K562 (cell line): ENCODE results near the gene BLID. TPM values are rescaled to one million over a fixed set of nuclear protein-coding genes. Genes with fewer than 3 reads are reported as not detected.

Source experiments
- ATAC-seq: fragments of 200-7000 bp; cut with Tn5 transposase; 3 replicates; pipeline ENCODE4 v1.9.1; 2020; ENCODE audit warnings: moderate library complexity
- BruUV-seq: library from RNA; stranded (reverse); fragments of 400-500 nt; replicated peaks from 2 replicates; lab custom pipeline; 2021; lab: Mats Ljungman, UMichigan
- CTCF ChIA-PET: fragments of 300-600 bp; formaldehyde crosslinking; extraction: SDS; loops from one replicate; lab custom pipeline; 2021; ENCODE audit warnings: low intra/inter-chr PET ratio; lab: Yijun Ruan, JAX
- POLR2A ChIA-PET: fragments of 300-600, 350-650 bp; sonication (Branson Sonifier 250); formaldehyde crosslinking; extraction: SDS; loops from one replicate; lab custom pipeline; 2021; ENCODE audit warnings: antibody characterized with exemption, inconsistent platforms; lab: Yijun Ruan, JAX
- DNase-seq, 4 experiments: peaks; one replicate each; pipeline versions ENCODE4 v3.0.0 to v3.0.0-alpha.2; 2011 to 2018; ENCODE audit warnings: low spot score in 3 of 4, mixed read lengths in 3 of 4; ENCODE audit errors: extremely low read depth in 1 of 4
- FAIRE-seq: peaks from 2 replicates; lab custom pipeline; 2011; peaks lifted over from hg19 to GRCh38; lab: Jason Lieb, UNC
- H2AFZ ChIP-seq: 2 replicates; pipeline ENCODE4 v1.6.0; 2011; ENCODE audit warnings: low read depth, low read length, control low read depth, inconsistent platforms
- H3K27ac ChIP-seq: fragments of 200-600 bp; 3 replicates; pipeline ENCODE4 v1.8.0; 2011; ENCODE audit warnings: low read depth, mild to moderate bottlenecking, control low read depth, inconsistent platforms, low read length, moderate library complexity, mixed read lengths; ENCODE audit errors: extremely low read depth
- H3K27me3 ChIP-seq, 2 experiments: fragments of 300-600 bp in 1 of 2; 2 replicates in 1 of 2; 3 replicates in 1 of 2; pipeline versions ENCODE4 v1.6.0 to v1.8.0; 2011; ENCODE audit warnings: inconsistent platforms in 2 of 2, low read length in 2 of 2, mild to moderate bottlenecking in 1 of 2, mixed read lengths in 1 of 2, moderate library complexity in 1 of 2; ENCODE audit not compliant: control insufficient read depth in 2 of 2, insufficient read depth in 2 of 2
- H3K36me3 ChIP-seq: fragments of 300-600 bp; 3 replicates; pipeline ENCODE4 v1.8.0; 2011; ENCODE audit warnings: mild to moderate bottlenecking, low read length, inconsistent platforms; ENCODE audit not compliant: control insufficient read depth, insufficient read depth
- H3K4me1 ChIP-seq, 2 experiments: fragments of 200-600 bp in 1 of 2; replicated peaks in 1 of 2; 2 replicates in 1 of 2; 3 replicates in 1 of 2; pipeline versions ENCODE4 v1.5.1 to v1.8.0; 2011; ENCODE audit warnings: inconsistent platforms in 2 of 2, low read length in 2 of 2, mild to moderate bottlenecking in 1 of 2, mixed read lengths in 1 of 2, moderate library complexity in 1 of 2; ENCODE audit not compliant: control insufficient read depth in 2 of 2, insufficient read depth in 2 of 2
- H3K4me2 ChIP-seq: 2 replicates; pipeline ENCODE4 v1.6.1; 2011; ENCODE audit warnings: low read length, control low read depth, inconsistent platforms, mixed read lengths; ENCODE audit not compliant: insufficient read depth
- H3K4me3 ChIP-seq: fragments of 200-600 bp; sonication (generic), shearing (Covaris generic); 2 replicates; pipeline ENCODE4 v1.5.1; 2016; ENCODE audit warnings: control low read depth, inconsistent platforms
- H3K79me2 ChIP-seq: fragments of 200-600 bp; 3 replicates; pipeline ENCODE4 v1.8.0; 2011; ENCODE audit warnings: low read length, inconsistent platforms; ENCODE audit not compliant: control insufficient read depth, insufficient read depth
- H3K9ac ChIP-seq, 2 experiments: 2 replicates each; pipeline versions ENCODE4 v1.6.0 to v1.6.1; 2011; ENCODE audit warnings: low read depth in 2 of 2, low read length in 2 of 2, control low read depth in 1 of 2, inconsistent platforms in 1 of 2, mild to moderate bottlenecking in 1 of 2, mixed read lengths in 1 of 2; ENCODE audit not compliant: insufficient read depth in 1 of 2
- H3K9me1 ChIP-seq: one replicate; pipeline ENCODE4 v1.6.0; 2011; ENCODE audit warnings: inconsistent platforms, mild to moderate bottlenecking, low read length, moderate library complexity; ENCODE audit not compliant: control insufficient read depth, insufficient read depth
- H3K9me3 ChIP-seq: replicated peaks from 2 replicates; pipeline ENCODE4 v1.5.1; 2011; ENCODE audit warnings: low read depth, low read length, inconsistent platforms; ENCODE audit not compliant: control insufficient read depth, insufficient read depth
- H4K20me1 ChIP-seq: replicated peaks from 2 replicates; pipeline ENCODE4 v1.6.1; 2011; ENCODE audit warnings: low read length, inconsistent platforms, mixed read lengths; ENCODE audit not compliant: control insufficient read depth, insufficient read depth
- CHD2 ChIP-seq: IDR thresholded peaks from 2 replicates; pipeline ENCODE4 v1.6.1; 2011; ENCODE audit warnings: low read depth, low read length
- HLTF ChIP-seq: fragments of 450-650 bp; IDR thresholded peaks from 2 replicates; pipeline ENCODE4 v1.6.1; 2016
- HMG20A ChIP-seq: fragments of 450-650 bp; formaldehyde crosslinking; conservative IDR thresholded peaks from 2 replicates; pipeline ENCODE4 v1.4.0; 2020; ENCODE audit warnings: mild to moderate bottlenecking, mixed read lengths
- HOXB6 ChIP-seq: fragments of 250-450 bp; sonication (Bioruptor Pico); IDR thresholded peaks from 2 replicates; pipeline ENCODE4 v1.5.1; 2022; ENCODE audit warnings: mild to moderate bottlenecking, borderline replicate concordance
- NCOA2 ChIP-seq, 2 experiments: fragments of 450-650 bp; IDR thresholded peaks; 2 replicates each; pipeline ENCODE4 v1.6.1; 2018; ENCODE audit warnings: mild to moderate bottlenecking in 2 of 2, moderate library complexity in 1 of 2; ENCODE audit not compliant: partially characterized antibody in 2 of 2
- SNIP1 ChIP-seq: fragments of 450-650 bp; IDR thresholded peaks from 2 replicates; pipeline ENCODE4 v1.7.1; 2017; ENCODE audit warnings: low read depth, mild to moderate bottlenecking
- XRCC3 ChIP-seq: fragments of 450-650 bp; IDR thresholded peaks from 2 replicates; pipeline ENCODE4 v1.6.1; 2017; ENCODE audit warnings: mild to moderate bottlenecking, moderate library complexity
- ZNF707 ChIP-seq: fragments of 250-450 bp; sonication (Bioruptor Pico); conservative IDR thresholded peaks from 2 replicates; pipeline ENCODE4 v1.8.0; 2022; ENCODE audit warnings: inconsistent platforms, mild to moderate bottlenecking, moderate library complexity
- WGBS: fragments of 100-300 bp; shearing (Covaris generic); methylation state at CpG from one replicate; pipeline ENCODE4 v1.1.6; 2016; ENCODE audit warnings: low coverage, mixed read lengths; ENCODE audit not compliant: insufficient coverage; ENCODE audit errors: missing lambda C conversion rate; 5-methylcytosine and 5-hydroxymethylcytosine counted together
- in situ Hi-C: fragments of 300-500 bp; cut with MboI; formaldehyde crosslinking; loops from 4 replicates; pipeline ENCODE4 v1.15.0; 2018; ENCODE audit warnings: inconsistent platforms, mixed read lengths
- intact Hi-C: fragments of 100-400 bp; cut with micrococcal nuclease; formaldehyde crosslinking; loops from 2 replicates; pipeline ENCODE4 v1.14.2; 2022
- polyA plus RNA-seq, 8 experiments: library from polyadenylated mRNA; depleted of rRNA in 4 of 8; stranded (reverse) in 5 of 8; unstranded in 3 of 8; fragments of >200 nt; fragmentation: Nextera tagmentation in 2 of 8; fragmentation: Illumina TruSeq in 1 of 8; extraction: Ambion mirVana in 2 of 8; extraction: Trizol in 1 of 8; gene quantifications; 2 replicates each; pipeline versions ENCODE4 v1.2.1 to v1.2.3, GENCODE V29; 2011 to 2014; ENCODE audit warnings: inconsistent platforms in 1 of 8, missing spikeins in 1 of 8
- total RNA-seq, 7 experiments: library from RNA; depleted of rRNA in 6 of 7; stranded (reverse); fragments of >200 nt in 6 of 7; fragmentation: Illumina TruSeq in 2 of 7; extraction: Trizol in 2 of 7; gene quantifications; 2 replicates each; pipeline versions ENCODE4 v1.2.1 to v1.2.3, GENCODE V29; 2011 to 2021; ENCODE audit warnings: low replicate concordance in 1 of 7
- TF ChIP-seq, protein P1 (sequence below): fragments of 250-450 bp; sonication (Bioruptor Pico); IDR thresholded peaks from 2 replicates; pipeline ENCODE4 v1.4.0; 2020

The BLID gene
- total and polyA plus RNA-seq, 9 of the 15 experiments (the other 6 are each of a cell fraction or from before 2014, with no cell fraction given) = not detected

- WGBS = 0% methylated on average over 2 of the region's 2 CpGs
- no peaks in the 10 kb centered on the region for H3K4me1 ChIP-seq
- no peak for TF ChIP-seq ZNF707 (CRISPR knock-in tag)
- no peak for TF ChIP-seq HOXB6 (CRISPR knock-in tag)
- no peak for TF ChIP-seq NCOA2 (IDR thresholded peaks at IDR 0.05; ENCODE audit: partially characterized antibody in 2 of 2)
- no peak for TF ChIP-seq XRCC3
- TF ChIP-seq HLTF = no peak
- no peak for TF ChIP-seq HMG20A (CRISPR knock-in tag)
- no peak for TF ChIP-seq SNIP1
- TF ChIP-seq, all 486 proteins: peak for 0
- in situ Hi-C loops = no loop called here
- Histone ChIP-seq H4K20me1 (no peaks in the 10 kb centered on the region), H3K4me2 (no peak overlapping the region), H3K79me2 (no peaks in the 10 kb centered on the region), H3K36me3 (no peaks in the 10 kb centered on the region), H3K4me3 (no peak overlapping the region), H3K27ac (no peak overlapping the region), H3K9ac (no peak overlapping the region), H2AFZ (no peak overlapping the region), H3K27me3 (no peaks in the 10 kb centered on the region), H3K9me3 (no peaks in the 10 kb centered on the region), H3K9me1 (no peaks in the 10 kb centered on the region)
- ChIA-PET CTCF (no interaction called here), POLR2A (no interaction called here)
- BruUV-seq = no TSS peak
- ATAC-seq (no peak), FAIRE-seq (no peak), DNase-seq (no peak)
- intact Hi-C loops = no loop called here
These were observed 43.8 kb upstream of the BLID start for GRCh38 chr11:122159861-122160260.

DNA sequence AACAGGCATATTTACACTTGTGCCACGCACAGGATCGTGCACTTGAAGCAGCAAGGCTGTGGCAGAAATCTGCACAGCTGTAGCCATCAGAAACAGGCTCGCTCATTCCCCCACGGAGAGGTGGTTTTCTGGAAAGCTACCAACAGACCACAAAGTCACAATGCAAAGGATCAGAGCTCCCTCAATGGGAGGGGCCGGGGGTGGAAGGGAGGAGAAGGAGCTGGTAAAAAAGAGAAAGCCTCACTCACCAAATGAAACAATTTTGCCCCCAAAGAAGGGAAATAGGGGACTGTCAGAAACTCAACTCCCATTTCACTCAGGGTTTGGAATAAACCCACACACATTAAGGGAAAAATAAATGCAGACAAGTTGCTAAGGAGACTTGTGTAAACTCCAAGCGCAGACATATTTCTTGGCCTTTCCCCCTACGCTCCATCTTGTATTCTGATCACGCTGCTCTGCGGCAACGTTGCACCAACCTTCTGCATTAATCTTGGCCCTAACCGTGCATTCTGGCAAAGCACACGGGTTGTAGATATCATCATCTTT is 43.2 kb upstream of the BLID start:
- in situ Hi-C loops = no loop called here
- Histone ChIP-seq H3K27ac (no peak overlapping the region), H3K36me3 (no peaks in the 10 kb centered on the region), H3K4me1 (no peaks in the 10 kb centered on the region), H3K27me3 (no peaks in the 10 kb centered on the region), H3K9me3 (no peaks in the 10 kb centered on the region), H3K9ac (no peak overlapping the region), H2AFZ (no peak overlapping the region), H3K4me3 (no peak overlapping the region), H4K20me1 (no peaks in the 10 kb centered on the region), H3K9me1 (no peaks in the 10 kb centered on the region), H3K79me2 (no peaks in the 10 kb centered on the region)
- no peak for DNase-seq
- FAIRE-seq = no peak
- intact Hi-C loops = no loop called here
- 3% methylated on average over 11 of the region's 12 CpGs for WGBS
- BruUV-seq = no TSS peak
- ATAC-seq = no peak
- POLR2A ChIA-PET = no interaction called here
- CTCF ChIA-PET = no interaction called here
- TF ChIP-seq, protein P1, sequence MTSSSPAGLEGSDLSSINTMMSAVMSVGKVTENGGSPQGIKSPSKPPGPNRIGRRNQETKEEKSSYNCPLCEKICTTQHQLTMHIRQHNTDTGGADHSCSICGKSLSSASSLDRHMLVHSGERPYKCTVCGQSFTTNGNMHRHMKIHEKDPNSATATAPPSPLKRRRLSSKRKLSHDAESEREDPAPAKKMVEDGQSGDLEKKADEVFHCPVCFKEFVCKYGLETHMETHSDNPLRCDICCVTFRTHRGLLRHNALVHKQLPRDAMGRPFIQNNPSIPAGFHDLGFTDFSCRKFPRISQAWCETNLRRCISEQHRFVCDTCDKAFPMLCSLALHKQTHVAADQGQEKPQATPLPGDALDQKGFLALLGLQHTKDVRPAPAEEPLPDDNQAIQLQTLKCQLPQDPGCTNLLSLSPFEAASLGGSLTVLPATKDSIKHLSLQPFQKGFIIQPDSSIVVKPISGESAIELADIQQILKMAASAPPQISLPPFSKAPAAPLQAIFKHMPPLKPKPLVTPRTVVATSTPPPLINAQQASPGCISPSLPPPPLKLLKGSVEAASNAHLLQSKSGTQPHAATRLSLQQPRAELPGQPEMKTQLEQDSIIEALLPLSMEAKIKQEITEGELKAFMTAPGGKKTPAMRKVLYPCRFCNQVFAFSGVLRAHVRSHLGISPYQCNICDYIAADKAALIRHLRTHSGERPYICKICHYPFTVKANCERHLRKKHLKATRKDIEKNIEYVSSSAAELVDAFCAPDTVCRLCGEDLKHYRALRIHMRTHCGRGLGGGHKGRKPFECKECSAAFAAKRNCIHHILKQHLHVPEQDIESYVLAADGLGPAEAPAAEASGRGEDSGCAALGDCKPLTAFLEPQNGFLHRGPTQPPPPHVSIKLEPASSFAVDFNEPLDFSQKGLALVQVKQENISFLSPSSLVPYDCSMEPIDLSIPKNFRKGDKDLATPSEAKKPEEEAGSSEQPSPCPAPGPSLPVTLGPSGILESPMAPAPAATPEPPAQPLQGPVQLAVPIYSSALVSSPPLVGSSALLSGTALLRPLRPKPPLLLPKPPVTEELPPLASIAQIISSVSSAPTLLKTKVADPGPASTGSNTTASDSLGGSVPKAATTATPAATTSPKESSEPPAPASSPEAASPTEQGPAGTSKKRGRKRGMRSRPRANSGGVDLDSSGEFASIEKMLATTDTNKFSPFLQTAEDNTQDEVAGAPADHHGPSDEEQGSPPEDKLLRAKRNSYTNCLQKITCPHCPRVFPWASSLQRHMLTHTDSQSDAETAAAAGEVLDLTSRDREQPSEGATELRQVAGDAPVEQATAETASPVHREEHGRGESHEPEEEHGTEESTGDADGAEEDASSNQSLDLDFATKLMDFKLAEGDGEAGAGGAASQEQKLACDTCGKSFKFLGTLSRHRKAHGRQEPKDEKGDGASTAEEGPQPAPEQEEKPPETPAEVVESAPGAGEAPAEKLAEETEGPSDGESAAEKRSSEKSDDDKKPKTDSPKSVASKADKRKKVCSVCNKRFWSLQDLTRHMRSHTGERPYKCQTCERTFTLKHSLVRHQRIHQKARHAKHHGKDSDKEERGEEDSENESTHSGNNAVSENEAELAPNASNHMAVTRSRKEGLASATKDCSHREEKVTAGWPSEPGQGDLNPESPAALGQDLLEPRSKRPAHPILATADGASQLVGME = no peak
- no peak for TF ChIP-seq CHD2
- TF ChIP-seq, all 486 proteins: peak for 0
- H3K4me2 ChIP-seq = no peak overlapping the region
